Gastroesophageal sphincter (tissue), 4 donors: Measurements from ENCODE around the gene CPNE7. TPM values are rescaled to one million over a fixed set of nuclear protein-coding genes. Genes with fewer than 3 reads are reported as not detected.

Experiments
- ATAC-seq: fragments of 150-250 bp; one replicate; pipeline ENCODE4 v1.9.1; 2016; ENCODE audit warnings: mild to moderate bottlenecking, moderate library complexity
- H3K27ac ChIP-seq, 4 donors: fragments of 200-600 bp; sonication (generic) in 3 of 4; 1 replicate in 3 of 4; 2 replicates in 1 of 4; pipeline ENCODE4 v1.5.1; 2016 to 2019
- H3K27me3 ChIP-seq: fragments of 200-600 bp; sonication (generic); one replicate; pipeline ENCODE4 v1.5.1; 2019
- H3K36me3 ChIP-seq, 2 donors: fragments of 200-600 bp; sonication (generic); one replicate each; pipeline ENCODE4 v1.5.1; 2019; ENCODE audit warnings: control low read depth in 1 of 2
- H3K4me1 ChIP-seq, 3 donors: fragments of 200-600 bp; sonication (generic); 1 replicate in 2 of 3; 2 replicates in 1 of 3; pipeline ENCODE4 v1.5.1; 2016 to 2019; ENCODE audit warnings: control low read depth in 2 of 3
- H3K4me3 ChIP-seq, 2 donors: fragments of 200-600 bp; sonication (generic); one replicate each; pipeline ENCODE4 v1.5.1; 2019; ENCODE audit warnings: mild to moderate bottlenecking in 1 of 2, moderate library complexity in 1 of 2
- H3K9me3 ChIP-seq, 3 donors: fragments of 200-600 bp; sonication (generic); one replicate each; pipeline ENCODE4 v1.5.1; 2017 to 2019; ENCODE audit warnings: control low read depth in 2 of 3
- CTCF ChIP-seq, 4 experiments: fragments of 200-600 bp in 2 of 4; fragments of 450-650 bp in 2 of 4; sonication (generic) in 1 of 4; IDR thresholded peaks; one replicate each; pipeline ENCODE4 v1.5.1; 2017 to 2019; ENCODE audit warnings: antibody characterized with exemption in 4 of 4, mild to moderate bottlenecking in 2 of 4, moderate library complexity in 2 of 4
- EP300 ChIP-seq: sonication (generic); formaldehyde crosslinking; IDR thresholded peaks from one replicate; pipeline ENCODE4 v1.6.1; 2017; ENCODE audit warnings: antibody characterized with exemption, mild to moderate bottlenecking
- POLR2A ChIP-seq, 2 donors: fragments of 450-650 bp; IDR thresholded peaks; one replicate each; pipeline ENCODE4 v1.6.1; 2017; ENCODE audit warnings: antibody characterized with exemption in 2 of 2, mild to moderate bottlenecking in 2 of 2, moderate library complexity in 1 of 2
- POLR2AphosphoS5 ChIP-seq: sonication (generic); formaldehyde crosslinking; IDR thresholded peaks from one replicate; pipeline ENCODE4 v1.6.1; 2017; ENCODE audit warnings: antibody characterized with exemption
- WGBS, 2 donors: methylation state at CpG; one replicate each; pipeline ENCODE4 v1.1.5; 2018; ENCODE audit warnings: low coverage in 1 of 2; 5-methylcytosine and 5-hydroxymethylcytosine counted together
- total RNA-seq, 4 donors: library from RNA; depleted of rRNA; stranded (reverse); fragments of >200 nt; gene quantifications; one replicate each; pipeline ENCODE4 v1.1.0, GENCODE V29; 2016

CPNE7 gene
- total RNA-seq, 4 donors from 2014 or later, result 0.67 to 1.8 TPM; not detected in 2

DNA sequence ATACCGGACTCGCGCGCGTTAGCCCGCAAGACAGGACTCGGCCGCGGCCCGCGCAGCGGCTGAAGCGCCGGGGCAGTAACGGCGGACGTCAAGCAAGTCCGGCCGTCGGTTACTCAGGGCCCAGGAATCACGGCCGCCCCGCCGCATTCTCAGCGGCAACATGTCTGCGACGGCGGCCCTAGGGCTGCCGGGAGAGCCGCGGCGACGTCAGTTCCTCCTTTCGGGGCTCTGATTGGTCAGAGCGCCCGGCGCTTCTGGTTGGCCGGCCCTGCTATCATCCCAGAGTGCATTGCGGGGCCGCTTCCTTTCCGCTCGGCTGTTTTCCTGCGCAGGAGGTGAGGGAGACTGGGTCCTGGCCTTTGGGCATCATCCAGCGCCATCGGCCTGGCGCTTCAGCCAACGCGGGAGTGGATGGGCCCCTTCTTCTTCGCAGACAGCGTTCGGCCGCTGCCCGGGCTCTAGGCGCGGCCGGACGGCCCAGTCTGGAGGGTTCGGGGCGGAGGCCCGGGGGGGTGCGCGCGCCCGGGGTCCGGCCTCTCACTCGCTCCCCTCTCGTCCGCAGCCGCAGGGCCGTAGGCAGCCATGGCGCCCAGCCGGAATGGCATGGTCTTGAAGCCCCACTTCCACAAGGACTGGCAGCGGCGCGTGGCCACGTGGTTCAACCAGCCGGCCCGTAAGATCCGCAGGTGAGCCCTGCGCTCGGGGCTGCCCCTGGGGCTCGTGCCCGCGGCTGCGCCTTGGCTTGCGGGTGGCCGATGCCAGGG is 15.0 kb upstream of the CPNE7 start, which contains the start of gene RPL13:
RPL13 (plus strand) TSS at position 305 of the 764 bp plus-strand sequence; CDS start at position 583, 278 bp downstream.
- H3K9me3 ChIP-seq, result no peaks in the 10 kb centered on the region
- H3K4me1 ChIP-seq, result peaks cover 0 to 76% (median 23%) of the 10 kb centered on the region in 3 donors
- peak within 1 kb of the TSS; percentile 91 to 97 (median 95) for H3K27ac ChIP-seq
- peak; percentile 98 for ATAC-seq
- TF ChIP-seq EP300 (no peak), CTCF (IDR thresholded peaks at IDR 0.05) (peak in 1 of 4 experiments; percentile 35), POLR2A (IDR thresholded peaks at IDR 0.05) (peak; percentile 97 to 99), POLR2AphosphoS5 (peak; percentile 96)
- H3K36me3 ChIP-seq, result peaks cover 0 to 64% of the 10 kb centered on the region in 2 donors
- H3K4me3 ChIP-seq, result peak within 1 kb of the TSS; percentile 47 to 69
- 1% methylated on average over 16 of the region's 87 CpGs; no CpG with 5 or more reads in 1 of the 2 donors for WGBS, 2 donors
- no peaks in the 10 kb centered on the region for H3K27me3 ChIP-seq

DNA sequence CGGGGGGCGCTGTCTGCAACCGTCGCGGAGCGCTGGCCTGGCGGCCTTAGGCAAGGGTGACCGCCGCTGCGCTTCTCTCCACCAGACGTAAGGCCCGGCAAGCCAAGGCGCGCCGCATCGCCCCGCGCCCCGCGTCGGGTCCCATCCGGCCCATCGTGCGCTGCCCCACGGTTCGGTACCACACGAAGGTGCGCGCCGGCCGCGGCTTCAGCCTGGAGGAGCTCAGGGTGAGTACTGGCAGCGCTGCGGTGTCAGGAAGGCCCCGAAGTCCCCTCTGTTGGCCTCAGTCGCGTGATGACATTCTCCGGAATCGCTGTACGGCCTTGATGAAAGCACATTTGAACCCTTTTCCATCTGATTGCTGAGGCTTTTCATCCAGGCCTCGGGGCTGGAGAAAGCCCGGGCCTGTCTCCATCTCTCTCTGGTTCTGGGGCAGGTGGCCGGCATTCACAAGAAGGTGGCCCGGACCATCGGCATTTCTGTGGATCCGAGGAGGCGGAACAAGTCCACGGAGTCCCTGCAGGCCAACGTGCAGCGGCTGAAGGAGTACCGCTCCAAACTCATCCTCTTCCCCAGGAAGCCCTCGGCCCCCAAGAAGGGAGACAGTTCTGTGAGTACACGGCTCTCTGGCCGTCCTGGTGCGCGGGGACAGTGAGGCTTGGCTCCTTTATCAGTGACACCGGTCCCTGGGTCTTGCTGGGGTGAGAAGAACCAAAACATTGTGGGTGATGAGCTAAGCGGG is 14.2 kb upstream of the CPNE7 start:
- Histone ChIP-seq H3K36me3 (peaks cover 0 to 57% of the 10 kb centered on the region in 2 donors), H3K4me3 (peak overlapping the region; percentile 47 to 69), H3K9me3 (no peaks in the 10 kb centered on the region), H3K27me3 (no peaks in the 10 kb centered on the region), H3K4me1 (peaks cover 0 to 83% (median 30%) of the 10 kb centered on the region in 3 donors), H3K27ac (peak overlapping the region; percentile 91 to 97 (median 95))
- TF ChIP-seq CTCF (IDR thresholded peaks at IDR 0.05), result peak in 1 of 4 experiments; percentile 4
- no peak for TF ChIP-seq POLR2AphosphoS5
- no peak for TF ChIP-seq EP300
- 19% methylated on average over 10 of the region's 58 CpGs; no CpG with 5 or more reads in 1 of the 2 donors for WGBS, 2 donors
- no peak for ATAC-seq

DNA sequence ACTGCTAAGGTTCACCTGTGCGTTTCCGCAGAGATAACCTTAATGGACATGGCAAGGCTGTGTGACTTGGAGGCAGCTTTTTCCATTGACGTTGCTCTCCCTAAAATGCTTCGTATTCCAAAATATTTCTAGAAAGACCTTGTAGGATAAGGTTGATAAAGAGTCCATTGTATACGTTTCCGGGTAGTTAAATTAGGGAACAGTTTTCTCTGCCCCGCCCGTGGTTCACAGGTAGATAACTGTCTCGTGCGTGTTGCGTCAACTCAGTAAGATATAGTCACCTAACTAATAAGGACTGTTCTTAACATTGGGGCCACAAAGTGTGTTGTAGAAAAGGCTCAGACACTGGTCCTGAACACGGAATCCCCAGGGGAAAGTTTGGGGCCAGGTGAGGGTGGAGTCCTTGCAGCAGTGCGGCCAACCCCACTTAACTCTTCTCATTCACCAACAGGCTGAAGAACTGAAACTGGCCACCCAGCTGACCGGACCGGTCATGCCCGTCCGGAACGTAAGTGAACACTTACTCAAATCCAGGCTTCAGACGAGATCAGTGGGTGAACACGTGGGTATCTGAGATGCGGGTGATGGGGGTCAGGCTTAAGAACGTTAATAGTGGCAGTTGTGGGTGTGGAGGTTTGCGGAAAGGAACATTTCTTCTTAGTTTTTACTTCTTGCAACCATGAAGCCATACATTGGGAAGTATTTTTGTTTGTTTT is 13.5 kb upstream of the CPNE7 start:
- TF ChIP-seq POLR2A (IDR thresholded peaks at IDR 0.05) (no peak), CTCF (IDR thresholded peaks at IDR 0.05) (no peak), EP300 (no peak), POLR2AphosphoS5 (no peak)
- Histone ChIP-seq H3K27ac (peak overlapping the region in 3 of 4 donors; percentile 94 to 97 (median 96)), H3K9me3 (no peaks in the 10 kb centered on the region), H3K4me3 (peak overlapping the region in 1 of 2 donors; percentile 69), H3K36me3 (peaks cover 0 to 50% of the 10 kb centered on the region in 2 donors), H3K27me3 (no peaks in the 10 kb centered on the region), H3K4me1 (peaks cover 0 to 80% (median 31%) of the 10 kb centered on the region in 3 donors)
- WGBS, 2 donors, result 54 to 65% methylated on average over 9 to 20 of the region's 23 CpGs
- no peak for ATAC-seq

DNA sequence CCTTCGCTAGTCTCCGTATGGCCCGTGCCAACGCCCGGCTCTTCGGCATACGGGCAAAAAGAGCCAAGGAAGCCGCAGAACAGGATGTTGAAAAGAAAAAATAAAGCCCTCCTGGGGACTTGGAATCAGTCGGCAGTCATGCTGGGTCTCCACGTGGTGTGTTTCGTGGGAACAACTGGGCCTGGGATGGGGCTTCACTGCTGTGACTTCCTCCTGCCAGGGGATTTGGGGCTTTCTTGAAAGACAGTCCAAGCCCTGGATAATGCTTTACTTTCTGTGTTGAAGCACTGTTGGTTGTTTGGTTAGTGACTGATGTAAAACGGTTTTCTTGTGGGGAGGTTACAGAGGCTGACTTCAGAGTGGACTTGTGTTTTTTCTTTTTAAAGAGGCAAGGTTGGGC is 12.6 kb upstream of the CPNE7 start:
- Histone ChIP-seq H3K4me1 (peaks cover 0 to 71% (median 31%) of the 10 kb centered on the region in 3 donors), H3K9me3 (no peaks in the 10 kb centered on the region), H3K27ac (no peak overlapping the region), H3K27me3 (peaks cover 3% of the 10 kb centered on the region), H3K4me3 (no peak overlapping the region), H3K36me3 (peaks cover 0 to 41% of the 10 kb centered on the region in 2 donors)
- WGBS, 2 donors, result 44 to 76% methylated on average over 3 to 12 of the region's 12 CpGs
- no peak for TF ChIP-seq CTCF (IDR thresholded peaks at IDR 0.05)
- no peak for TF ChIP-seq POLR2A (IDR thresholded peaks at IDR 0.05)
- TF ChIP-seq POLR2AphosphoS5, result no peak
- no peak for TF ChIP-seq EP300
- ATAC-seq, result no peak
